HepG2 (cell line): ENCODE results near the gene ZFPM1. TPM values are rescaled to one million over a fixed set of nuclear protein-coding genes. Genes with fewer than 3 reads are reported as not detected.

ENCODE experiments used
- ARNT2 ChIP-seq: sonication (generic); formaldehyde crosslinking; IDR thresholded peaks from 2 replicates; pipeline ENCODE4 v1.8.0; 2022; ENCODE audit warnings: mild to moderate bottlenecking, low read depth, missing genetic modification reagents, moderate library complexity
- ATM ChIP-seq: fragments of 450-650 bp; IDR thresholded peaks from 2 replicates; pipeline ENCODE4 v1.7.1; 2017; ENCODE audit warnings: mild to moderate bottlenecking, borderline replicate concordance
- DMAP1 ChIP-seq: IDR thresholded peaks from 2 replicates; pipeline ENCODE4 v1.6.1; 2016
- FOXA3 ChIP-seq: IDR thresholded peaks from 2 replicates; pipeline ENCODE4 v1.6.1; 2016; ENCODE audit warnings: missing genetic modification reagents, missing compliant biosample characterization
- KLF6 ChIP-seq: IDR thresholded peaks from 2 replicates; pipeline ENCODE4 v1.8.0; 2016; ENCODE audit warnings: missing biosample characterization, missing genetic modification reagents
- PHB2 ChIP-seq: fragments of 450-650 bp; IDR thresholded peaks from 2 replicates; pipeline ENCODE4 v1.6.1; 2018; ENCODE audit not compliant: partially characterized antibody
- PTBP1 ChIP-seq: fragments of 200-400 bp; formaldehyde crosslinking; IDR thresholded peaks from 2 replicates; pipeline ENCODE4 v1.6.1; 2018; ENCODE audit warnings: low read length, low read depth; ENCODE audit not compliant: poor library complexity, severe bottlenecking
- RFX5 ChIP-seq: IDR thresholded peaks from 2 replicates; pipeline ENCODE4 v1.6.1; 2011; ENCODE audit warnings: low read depth, low read length, improper control_type of control experiment
- RNF2 ChIP-seq: fragments of 450-650 bp; conservative IDR thresholded peaks from 2 replicates; pipeline ENCODE4 v1.6.1; 2016; ENCODE audit warnings: low read depth
- RXRB ChIP-seq: IDR thresholded peaks from 2 replicates; pipeline ENCODE4 v1.6.1; 2016; ENCODE audit warnings: borderline replicate concordance, missing genetic modification reagents, missing compliant biosample characterization
- ZMYM4 ChIP-seq: sonication (generic); formaldehyde crosslinking; IDR thresholded peaks from 2 replicates; pipeline ENCODE4 v1.8.1; 2023; ENCODE audit warnings: mild to moderate bottlenecking, missing genetic modification reagents
- ZNF225 ChIP-seq: sonication (generic); formaldehyde crosslinking; IDR thresholded peaks from 2 replicates; pipeline ENCODE4 v1.4.0; 2020; ENCODE audit warnings: mild to moderate bottlenecking, missing genetic modification reagents
- ZNF234 ChIP-seq: sonication (generic); formaldehyde crosslinking; conservative IDR thresholded peaks from 2 replicates; pipeline ENCODE4 v1.5.1; 2020; ENCODE audit warnings: mild to moderate bottlenecking, missing genetic modification reagents
- ZNF503 ChIP-seq: sonication (generic); formaldehyde crosslinking; IDR thresholded peaks from 2 replicates; pipeline ENCODE4 v1.4.0; 2020; ENCODE audit warnings: missing genetic modification reagents
- ZNF749 ChIP-seq: sonication (generic); formaldehyde crosslinking; IDR thresholded peaks from 2 replicates; pipeline ENCODE4 v1.8.0; 2022; ENCODE audit warnings: mild to moderate bottlenecking, missing genetic modification reagents, moderate library complexity, borderline replicate concordance
- ZNF780A ChIP-seq: sonication (generic); formaldehyde crosslinking; IDR thresholded peaks from 2 replicates; pipeline ENCODE4 v1.8.0; 2022; ENCODE audit warnings: mild to moderate bottlenecking, missing genetic modification reagents, moderate library complexity
- polyA plus RNA-seq, 8 experiments: library from polyadenylated mRNA; depleted of rRNA in 3 of 8; stranded (reverse) in 7 of 8; unstranded in 1 of 8; fragments of >200 nt; fragmentation: Illumina TruSeq in 4 of 8; extraction: Trizol in 4 of 8; gene quantifications; 2 replicates each; pipeline versions ENCODE4 v1.2.1 to v1.2.3, GENCODE V29; 2011 to 2016; ENCODE audit warnings: low read depth in 4 of 8, missing spikeins in 1 of 8, mixed read lengths in 1 of 8; ENCODE audit not compliant: insufficient read depth in 1 of 8
- total RNA-seq, 5 experiments: library from RNA; depleted of rRNA; stranded (reverse); fragments of >200 nt; fragmentation: Illumina TruSeq; extraction: Trizol; gene quantifications; 2 replicates each; pipeline ENCODE4 v1.2.3, GENCODE V29; 2016; ENCODE audit warnings: low read depth in 1 of 5
- TF ChIP-seq, protein P1 (sequence below): sonication (generic); formaldehyde crosslinking; IDR thresholded peaks from 2 replicates; pipeline ENCODE4 v1.4.0; 2020; ENCODE audit warnings: low read depth, mild to moderate bottlenecking, missing genetic modification reagents
- TF ChIP-seq, protein P2 (sequence below): sonication (generic); formaldehyde crosslinking; IDR thresholded peaks from 2 replicates; pipeline ENCODE4 v1.9.0; 2022; ENCODE audit warnings: missing genetic modification reagents, mild to moderate bottlenecking, borderline replicate concordance
- TF ChIP-seq, protein P3 (sequence below): IDR thresholded peaks from 2 replicates; pipeline ENCODE4 v1.6.1; 2016; ENCODE audit warnings: mild to moderate bottlenecking, missing biosample characterization, missing genetic modification reagents
- TF ChIP-seq, protein P4 (sequence below): sonication (generic); formaldehyde crosslinking; IDR thresholded peaks from 2 replicates; pipeline ENCODE4 v1.8.1; 2023; ENCODE audit warnings: mild to moderate bottlenecking, moderate library complexity, missing genetic modification reagents
- TF ChIP-seq, protein P5 (sequence below): sonication (generic); formaldehyde crosslinking; IDR thresholded peaks from 2 replicates; pipeline ENCODE4 v1.8.0; 2022; ENCODE audit warnings: missing genetic modification reagents, mild to moderate bottlenecking, inconsistent platforms, borderline replicate concordance
- TF ChIP-seq, protein P6 (sequence below): sonication (generic); formaldehyde crosslinking; conservative IDR thresholded peaks from 2 replicates; pipeline ENCODE4 v1.4.0; 2020; ENCODE audit warnings: missing genetic modification reagents

ZFPM1 gene
- total and polyA plus RNA-seq, 2 of the 13 experiments (the other 11 are each of a cell fraction or from before 2014, with no cell fraction given): 1.3 to 3.8 TPM

GRCh38 chr16:88550246-88550661 is 97.2 kb downstream of the ZFPM1 start (continued):
- TF ChIP-seq, protein P1, sequence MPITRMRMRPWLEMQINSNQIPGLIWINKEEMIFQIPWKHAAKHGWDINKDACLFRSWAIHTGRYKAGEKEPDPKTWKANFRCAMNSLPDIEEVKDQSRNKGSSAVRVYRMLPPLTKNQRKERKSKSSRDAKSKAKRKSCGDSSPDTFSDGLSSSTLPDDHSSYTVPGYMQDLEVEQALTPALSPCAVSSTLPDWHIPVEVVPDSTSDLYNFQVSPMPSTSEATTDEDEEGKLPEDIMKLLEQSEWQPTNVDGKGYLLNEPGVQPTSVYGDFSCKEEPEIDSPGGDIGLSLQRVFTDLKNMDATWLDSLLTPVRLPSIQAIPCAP (CRISPR knock-in tag): no peak
- TF ChIP-seq, protein P2, sequence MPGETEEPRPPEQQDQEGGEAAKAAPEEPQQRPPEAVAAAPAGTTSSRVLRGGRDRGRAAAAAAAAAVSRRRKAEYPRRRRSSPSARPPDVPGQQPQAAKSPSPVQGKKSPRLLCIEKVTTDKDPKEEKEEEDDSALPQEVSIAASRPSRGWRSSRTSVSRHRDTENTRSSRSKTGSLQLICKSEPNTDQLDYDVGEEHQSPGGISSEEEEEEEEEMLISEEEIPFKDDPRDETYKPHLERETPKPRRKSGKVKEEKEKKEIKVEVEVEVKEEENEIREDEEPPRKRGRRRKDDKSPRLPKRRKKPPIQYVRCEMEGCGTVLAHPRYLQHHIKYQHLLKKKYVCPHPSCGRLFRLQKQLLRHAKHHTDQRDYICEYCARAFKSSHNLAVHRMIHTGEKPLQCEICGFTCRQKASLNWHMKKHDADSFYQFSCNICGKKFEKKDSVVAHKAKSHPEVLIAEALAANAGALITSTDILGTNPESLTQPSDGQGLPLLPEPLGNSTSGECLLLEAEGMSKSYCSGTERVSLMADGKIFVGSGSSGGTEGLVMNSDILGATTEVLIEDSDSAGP (CRISPR knock-in tag): peak; percentile 33; the same call in 1 of the 2 replicates
- peak; percentile 48; the same call in 1 of the 2 replicates for TF ChIP-seq ARNT2 (CRISPR knock-in tag)
- TF ChIP-seq RFX5: no peak
- no peak for TF ChIP-seq ATM
- peak; percentile 56; the same call in 1 of the 2 replicates for TF ChIP-seq RXRB (CRISPR knock-in tag)
- TF ChIP-seq PHB2: no peak
- TF ChIP-seq ZNF780A (CRISPR knock-in tag): no peak
- TF ChIP-seq, protein P3, sequence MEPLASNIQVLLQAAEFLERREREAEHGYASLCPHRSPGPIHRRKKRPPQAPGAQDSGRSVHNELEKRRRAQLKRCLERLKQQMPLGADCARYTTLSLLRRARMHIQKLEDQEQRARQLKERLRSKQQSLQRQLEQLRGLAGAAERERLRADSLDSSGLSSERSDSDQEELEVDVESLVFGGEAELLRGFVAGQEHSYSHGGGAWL: no peak
- no peak for TF ChIP-seq ZNF234 (CRISPR knock-in tag)
- TF ChIP-seq, protein P4, sequence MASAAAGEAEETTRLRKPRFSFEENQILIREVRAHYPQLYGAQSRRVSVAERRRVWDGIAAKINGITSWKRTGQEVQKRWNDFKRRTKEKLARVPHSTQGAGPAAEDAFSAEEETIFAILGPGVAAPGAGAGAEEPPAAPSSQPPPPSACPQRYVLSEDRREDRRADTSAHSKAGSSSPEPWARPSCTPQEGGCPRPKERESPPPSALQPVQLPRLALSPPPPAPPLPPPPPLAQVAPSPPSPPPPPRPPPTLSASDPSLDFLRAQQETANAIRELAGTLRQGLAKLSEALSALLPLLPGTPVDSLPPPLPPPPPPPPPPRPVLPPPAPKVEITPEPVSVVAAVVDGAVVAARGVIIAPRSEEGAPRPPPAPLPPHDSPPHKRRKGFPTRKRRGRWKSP (CRISPR knock-in tag): no peak
- no peak for TF ChIP-seq PTBP1
- no peak for TF ChIP-seq ZNF225 (CRISPR knock-in tag)
- TF ChIP-seq RNF2: no peak
- TF ChIP-seq, protein P5, sequence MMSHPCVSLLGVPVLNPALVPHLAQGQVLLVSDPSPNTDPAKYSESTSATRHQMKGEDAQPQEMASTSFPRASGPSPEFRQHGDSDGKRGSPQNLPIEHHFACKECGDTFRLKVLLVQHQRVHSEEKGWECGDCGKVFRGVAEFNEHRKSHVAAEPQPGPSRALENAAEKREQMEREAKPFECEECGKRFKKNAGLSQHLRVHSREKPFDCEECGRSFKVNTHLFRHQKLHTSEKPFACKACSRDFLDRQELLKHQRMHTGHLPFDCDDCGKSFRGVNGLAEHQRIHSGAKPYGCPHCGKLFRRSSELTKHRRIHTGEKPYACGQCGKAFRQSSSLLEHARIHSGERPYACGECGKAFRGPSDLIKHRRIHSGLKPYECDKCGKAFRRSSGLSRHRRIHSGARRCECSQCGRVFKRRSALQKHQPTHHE: no peak
- TF ChIP-seq DMAP1 (CRISPR knock-in tag): no peak
- no peak for TF ChIP-seq ZNF749 (CRISPR knock-in tag)
- no peak for TF ChIP-seq FOXA3 (CRISPR knock-in tag)
- TF ChIP-seq ZNF503 (CRISPR knock-in tag): no peak
- TF ChIP-seq KLF6 (CRISPR knock-in tag): no peak
- no peak for TF ChIP-seq ZMYM4 (CRISPR knock-in tag)
- TF ChIP-seq, protein P6, sequence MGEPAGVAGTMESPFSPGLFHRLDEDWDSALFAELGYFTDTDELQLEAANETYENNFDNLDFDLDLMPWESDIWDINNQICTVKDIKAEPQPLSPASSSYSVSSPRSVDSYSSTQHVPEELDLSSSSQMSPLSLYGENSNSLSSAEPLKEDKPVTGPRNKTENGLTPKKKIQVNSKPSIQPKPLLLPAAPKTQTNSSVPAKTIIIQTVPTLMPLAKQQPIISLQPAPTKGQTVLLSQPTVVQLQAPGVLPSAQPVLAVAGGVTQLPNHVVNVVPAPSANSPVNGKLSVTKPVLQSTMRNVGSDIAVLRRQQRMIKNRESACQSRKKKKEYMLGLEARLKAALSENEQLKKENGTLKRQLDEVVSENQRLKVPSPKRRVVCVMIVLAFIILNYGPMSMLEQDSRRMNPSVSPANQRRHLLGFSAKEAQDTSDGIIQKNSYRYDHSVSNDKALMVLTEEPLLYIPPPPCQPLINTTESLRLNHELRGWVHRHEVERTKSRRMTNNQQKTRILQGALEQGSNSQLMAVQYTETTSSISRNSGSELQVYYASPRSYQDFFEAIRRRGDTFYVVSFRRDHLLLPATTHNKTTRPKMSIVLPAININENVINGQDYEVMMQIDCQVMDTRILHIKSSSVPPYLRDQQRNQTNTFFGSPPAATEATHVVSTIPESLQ (CRISPR knock-in tag): no peak
